ENCODE results near the gene CPTP. TPM values are rescaled to one million over a fixed set of nuclear protein-coding genes. Genes with fewer than 3 reads are reported as not detected.

The CPTP gene
- total RNA-seq, 1 experiment from 2014 or later = 14.0 TPM

GRCh38 chr1:1297802-1298424 is 26.7 kb upstream of the CPTP start:
- Histone ChIP-seq H2BK20ac (ENCODE audit: low read depth, low read length, poor library complexity, severe bottlenecking) (no peak overlapping the region), H3K4me1 (ENCODE audit: insufficient read depth, low read length) (no peaks in the 10 kb centered on the region), H2BK120ac (ENCODE audit: low read depth, low read length, poor library complexity, severe bottlenecking) (no peak overlapping the region), H3K9ac (ENCODE audit: extremely low read depth, insufficient read length, low read length) (no peak overlapping the region), H3T11ph (ENCODE audit: low read length) (no peak overlapping the region), H3K23me2 (ENCODE audit: insufficient read length, low read depth, low read length, poor library complexity, severe bottlenecking) (peaks cover 4% of the 10 kb centered on the region), H3K14ac (ENCODE audit: insufficient read depth, low read length) (no peak overlapping the region), H4K91ac (ENCODE audit: insufficient read length, low read depth, low read length) (no peak overlapping the region), H4K20me1 (ENCODE audit: control insufficient read depth, insufficient read depth, insufficient read length) (no peaks in the 10 kb centered on the region), H3K18ac (ENCODE audit: insufficient read length, low read depth, low read length) (no peak overlapping the region), H3K4me2 (ENCODE audit: insufficient read depth, insufficient read length, low read length) (no peak overlapping the region), H2BK5ac (ENCODE audit: insufficient read length, low read length) (no peak overlapping the region), H2AFZ (ENCODE audit: low read length) (no peak overlapping the region), H4K5ac (ENCODE audit: insufficient read length, low read depth, low read length) (no peak overlapping the region), H3K79me1 (ENCODE audit: insufficient read depth, low read depth, low read length, poor library complexity, severe bottlenecking) (no peaks in the 10 kb centered on the region), H2BK15ac (ENCODE audit: low read depth, low read length) (no peak overlapping the region), H2AK5ac (ENCODE audit: insufficient read length, low read length) (no peak overlapping the region), H3K27me3 (ENCODE audit: insufficient read depth, low read length) (no peaks in the 10 kb centered on the region), H3K56ac (ENCODE audit: insufficient read length, low read depth, low read length) (no peak overlapping the region), H3K79me2 (ENCODE audit: insufficient read depth, low read length) (no peaks in the 10 kb centered on the region), H3K27ac (ENCODE audit: insufficient read length, low read depth, low read length) (no peak overlapping the region), H2BK12ac (ENCODE audit: insufficient read length, low read depth, low read length) (no peak overlapping the region), H3K23ac (ENCODE audit: insufficient read length, low read depth, low read length) (no peak overlapping the region), H3K4ac (ENCODE audit: low read depth, low read length) (no peak overlapping the region), H4K8ac (replicated peaks; ENCODE audit: insufficient read length, low read depth, low read length) (no peak overlapping the region), H3K9me3 (ENCODE audit: control insufficient read depth, low read depth, low read length) (no peaks in the 10 kb centered on the region)
- Mint-ChIP-seq H3K36me3 (ENCODE audit: insufficient read depth in 1 of 3, low read depth in 3 of 3) (no peaks in the 10 kb centered on the region; a peak in 1 of 7 replicates), H3K4me3 (no peak overlapping the region), H3K27me3 (ENCODE audit: low read depth) (no peaks in the 10 kb centered on the region), H3K27ac (no peak overlapping the region), H3K4me1 (no peaks in the 10 kb centered on the region), H3K9me3 (no peaks in the 10 kb centered on the region)
- no peak for TF ChIP-seq CTCF (conservative IDR thresholded peaks at IDR 0.05)
- no peak for DNase-seq
- no CpG with 5 or more reads among the region's 31 CpGs for WGBS (ENCODE audit: extremely low coverage, insufficient read length, low lambda C conversion rate)
